HL-60 (cell line): ENCODE measurements around the gene SLC25A51.

Experiments used
- DNase-seq, 2 experiments: peaks; one replicate each; pipeline ENCODE4 v3.0.0-alpha.2; 2010 to 2020; ENCODE audit warnings: low read depth in 1 of 2, low spot score in 1 of 2
- H3K27ac ChIP-seq: fragments of 250-450 bp; sonication (Bioruptor Pico); replicated peaks from 2 replicates; pipeline ENCODE4 v1.5.1; 2020; ENCODE audit warnings: mild to moderate bottlenecking, moderate library complexity
- H3K27me3 ChIP-seq: fragments of 250-450 bp; sonication (Bioruptor Pico); 2 replicates; pipeline ENCODE4 v1.5.1; 2021; ENCODE audit warnings: mild to moderate bottlenecking, moderate library complexity; ENCODE audit not compliant: insufficient read depth, poor library complexity, severe bottlenecking
- H3K4me3 ChIP-seq: replicated peaks from 2 replicates; pipeline ENCODE4 v1.5.1; 2011; ENCODE audit warnings: mild to moderate bottlenecking, control low read depth, low read length; ENCODE audit not compliant: insufficient read depth
- GABPA ChIP-seq: IDR thresholded peaks from 2 replicates; pipeline ENCODE4 v1.6.1; 2012; ENCODE audit warnings: low read depth
- POLR2AphosphoS5 ChIP-seq: IDR thresholded peaks from 2 replicates; pipeline ENCODE4 v1.6.1; 2012; ENCODE audit warnings: low read depth
- SPI1 ChIP-seq: IDR thresholded peaks from 2 replicates; pipeline ENCODE4 v1.6.1; 2012; ENCODE audit warnings: low read depth, mild to moderate bottlenecking, borderline replicate concordance
- TF ChIP-seq, protein P1 (sequence below): IDR thresholded peaks from 2 replicates; pipeline ENCODE4 v1.6.1; 2012; ENCODE audit warnings: low read depth; ENCODE audit not compliant: insufficient replicate concordance
- TF ChIP-seq, protein P2 (sequence below): IDR thresholded peaks from one replicate; pipeline ENCODE4 v1.5.1; 2011; ENCODE audit warnings: low read length, control low read depth, inconsistent platforms; ENCODE audit not compliant: insufficient read depth

Gene SLC25A51

DNA sequence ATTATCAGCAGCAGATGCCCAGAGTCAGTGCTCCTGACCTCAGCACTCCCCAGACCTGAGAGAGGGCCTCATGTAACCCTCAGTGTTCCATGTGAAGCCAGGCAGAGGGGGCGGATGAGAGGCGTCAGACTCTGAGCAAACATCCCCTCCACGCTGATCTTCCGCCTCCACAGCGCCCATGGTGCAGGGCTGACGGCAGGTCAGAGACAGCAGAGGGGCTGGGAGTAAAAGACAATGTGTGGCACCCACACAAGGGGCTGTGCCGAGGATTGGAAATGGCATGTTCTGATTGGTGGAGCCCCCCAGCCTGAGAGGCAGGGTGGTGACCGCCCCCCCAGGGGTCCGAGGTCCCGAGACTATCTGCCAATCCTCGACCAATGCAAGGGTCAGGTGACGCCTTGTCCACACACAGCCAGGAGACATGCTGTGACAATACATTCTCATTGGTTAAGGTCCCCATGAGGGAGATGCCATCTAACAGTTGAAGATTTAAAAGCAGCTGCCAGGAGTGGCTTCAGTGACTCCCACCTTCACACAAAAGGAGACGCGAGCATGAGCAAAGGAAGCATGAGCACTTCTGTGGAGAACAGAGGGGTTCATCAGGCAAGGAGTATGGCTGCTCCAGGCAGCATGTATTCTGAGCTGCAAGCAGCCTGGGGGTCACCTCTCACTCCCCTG is 19.3 kb upstream of the SLC25A51 start:
- TF ChIP-seq SPI1 (no peak), POLR2AphosphoS5 (no peak), GABPA (no peak)
- TF ChIP-seq, protein P1, sequence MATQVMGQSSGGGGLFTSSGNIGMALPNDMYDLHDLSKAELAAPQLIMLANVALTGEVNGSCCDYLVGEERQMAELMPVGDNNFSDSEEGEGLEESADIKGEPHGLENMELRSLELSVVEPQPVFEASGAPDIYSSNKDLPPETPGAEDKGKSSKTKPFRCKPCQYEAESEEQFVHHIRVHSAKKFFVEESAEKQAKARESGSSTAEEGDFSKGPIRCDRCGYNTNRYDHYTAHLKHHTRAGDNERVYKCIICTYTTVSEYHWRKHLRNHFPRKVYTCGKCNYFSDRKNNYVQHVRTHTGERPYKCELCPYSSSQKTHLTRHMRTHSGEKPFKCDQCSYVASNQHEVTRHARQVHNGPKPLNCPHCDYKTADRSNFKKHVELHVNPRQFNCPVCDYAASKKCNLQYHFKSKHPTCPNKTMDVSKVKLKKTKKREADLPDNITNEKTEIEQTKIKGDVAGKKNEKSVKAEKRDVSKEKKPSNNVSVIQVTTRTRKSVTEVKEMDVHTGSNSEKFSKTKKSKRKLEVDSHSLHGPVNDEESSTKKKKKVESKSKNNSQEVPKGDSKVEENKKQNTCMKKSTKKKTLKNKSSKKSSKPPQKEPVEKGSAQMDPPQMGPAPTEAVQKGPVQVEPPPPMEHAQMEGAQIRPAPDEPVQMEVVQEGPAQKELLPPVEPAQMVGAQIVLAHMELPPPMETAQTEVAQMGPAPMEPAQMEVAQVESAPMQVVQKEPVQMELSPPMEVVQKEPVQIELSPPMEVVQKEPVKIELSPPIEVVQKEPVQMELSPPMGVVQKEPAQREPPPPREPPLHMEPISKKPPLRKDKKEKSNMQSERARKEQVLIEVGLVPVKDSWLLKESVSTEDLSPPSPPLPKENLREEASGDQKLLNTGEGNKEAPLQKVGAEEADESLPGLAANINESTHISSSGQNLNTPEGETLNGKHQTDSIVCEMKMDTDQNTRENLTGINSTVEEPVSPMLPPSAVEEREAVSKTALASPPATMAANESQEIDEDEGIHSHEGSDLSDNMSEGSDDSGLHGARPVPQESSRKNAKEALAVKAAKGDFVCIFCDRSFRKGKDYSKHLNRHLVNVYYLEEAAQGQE: no peak
- TF ChIP-seq, protein P2, sequence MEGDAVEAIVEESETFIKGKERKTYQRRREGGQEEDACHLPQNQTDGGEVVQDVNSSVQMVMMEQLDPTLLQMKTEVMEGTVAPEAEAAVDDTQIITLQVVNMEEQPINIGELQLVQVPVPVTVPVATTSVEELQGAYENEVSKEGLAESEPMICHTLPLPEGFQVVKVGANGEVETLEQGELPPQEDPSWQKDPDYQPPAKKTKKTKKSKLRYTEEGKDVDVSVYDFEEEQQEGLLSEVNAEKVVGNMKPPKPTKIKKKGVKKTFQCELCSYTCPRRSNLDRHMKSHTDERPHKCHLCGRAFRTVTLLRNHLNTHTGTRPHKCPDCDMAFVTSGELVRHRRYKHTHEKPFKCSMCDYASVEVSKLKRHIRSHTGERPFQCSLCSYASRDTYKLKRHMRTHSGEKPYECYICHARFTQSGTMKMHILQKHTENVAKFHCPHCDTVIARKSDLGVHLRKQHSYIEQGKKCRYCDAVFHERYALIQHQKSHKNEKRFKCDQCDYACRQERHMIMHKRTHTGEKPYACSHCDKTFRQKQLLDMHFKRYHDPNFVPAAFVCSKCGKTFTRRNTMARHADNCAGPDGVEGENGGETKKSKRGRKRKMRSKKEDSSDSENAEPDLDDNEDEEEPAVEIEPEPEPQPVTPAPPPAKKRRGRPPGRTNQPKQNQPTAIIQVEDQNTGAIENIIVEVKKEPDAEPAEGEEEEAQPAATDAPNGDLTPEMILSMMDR: no peak
- DNase-seq: no peak
- no peaks in the 10 kb centered on the region for H3K27me3 ChIP-seq
- no peak overlapping the region for H3K27ac ChIP-seq
- no peak overlapping the region for H3K4me3 ChIP-seq

DNA sequence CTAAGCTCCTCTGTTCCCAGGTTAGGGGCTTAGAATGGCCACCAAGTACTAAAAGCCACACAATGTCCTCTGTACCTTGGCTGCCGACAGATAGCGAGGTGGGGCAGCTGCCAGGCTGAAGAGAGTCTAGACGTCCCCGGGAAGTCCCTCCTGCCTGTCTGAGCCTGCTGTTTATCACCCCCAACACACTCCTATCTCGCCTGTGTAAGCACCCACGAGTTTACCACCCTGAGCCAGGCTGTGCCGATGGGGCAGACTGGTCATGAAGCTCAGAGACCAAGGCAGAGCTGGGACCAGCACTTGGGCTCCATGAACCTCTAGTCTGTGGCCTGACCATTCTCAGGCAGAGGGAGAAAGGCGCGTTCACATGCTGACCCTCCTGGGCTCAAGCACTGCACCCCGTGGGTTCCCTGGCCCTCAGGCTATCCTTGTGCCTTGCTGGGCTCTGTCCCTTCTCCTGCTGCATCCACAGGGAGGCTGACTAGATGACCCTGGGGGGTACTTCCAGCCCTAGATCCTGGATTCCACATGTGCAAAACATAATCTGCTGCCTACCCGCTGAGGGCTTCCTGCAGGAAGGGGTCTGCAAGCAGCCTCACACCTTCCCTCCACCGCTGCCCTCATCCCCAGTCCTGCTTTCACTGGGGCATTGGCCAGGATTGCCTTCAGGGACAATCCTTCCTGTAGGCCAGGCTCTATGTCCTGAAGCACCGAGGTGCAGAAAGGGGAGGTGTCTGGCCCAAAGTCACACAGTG is 18.6 kb upstream of the SLC25A51 start:
- Histone ChIP-seq H3K4me3 (no peak overlapping the region), H3K27me3 (no peaks in the 10 kb centered on the region), H3K27ac (no peak overlapping the region)
- no peak for DNase-seq
- TF ChIP-seq, protein P1: no peak
- TF ChIP-seq SPI1 (no peak), GABPA (no peak), POLR2AphosphoS5 (no peak)
- TF ChIP-seq, protein P2: no peak

DNA sequence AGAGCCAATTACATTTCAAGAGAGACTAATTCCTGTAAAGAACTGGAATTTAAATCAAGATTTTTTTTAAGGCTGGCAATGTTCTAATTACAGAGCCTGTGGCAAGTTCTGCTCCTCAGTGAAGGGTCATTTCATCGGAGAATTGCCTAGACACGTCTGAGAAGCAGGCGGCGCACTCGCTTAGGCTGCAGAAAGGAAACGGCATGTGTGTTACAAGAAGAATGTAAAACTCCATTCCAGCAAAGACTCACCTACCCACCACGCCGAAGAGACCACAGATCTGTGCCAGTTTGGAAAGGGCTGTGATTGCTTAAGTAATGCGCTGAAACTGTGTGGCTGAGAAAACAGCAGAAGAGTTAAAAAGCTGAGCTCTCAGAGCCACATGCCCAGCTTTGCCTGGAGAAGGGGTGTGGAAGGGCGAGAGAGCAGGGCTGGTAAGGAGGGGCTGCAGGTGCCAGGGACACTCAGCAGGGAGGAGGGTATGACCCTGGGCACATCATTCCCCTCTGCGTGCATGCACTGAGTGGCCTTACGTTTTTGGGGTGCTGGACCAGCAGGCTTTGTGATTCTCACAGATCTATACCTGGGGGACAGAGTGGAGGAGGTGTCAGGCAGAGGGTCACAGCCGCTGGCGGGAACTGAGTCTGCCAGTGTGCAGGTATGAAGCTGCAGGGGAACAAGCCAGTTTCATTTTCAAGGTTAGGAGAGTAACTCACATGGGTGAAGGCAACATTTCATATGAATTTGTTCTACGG is 17.8 kb upstream of the SLC25A51 start:
- TF ChIP-seq, protein P2: no peak
- TF ChIP-seq POLR2AphosphoS5: no peak
- TF ChIP-seq, protein P1: no peak
- no peak for TF ChIP-seq GABPA
- TF ChIP-seq SPI1: no peak
- no peak overlapping the region for H3K27ac ChIP-seq
- DNase-seq: no peak
- H3K4me3 ChIP-seq: no peak overlapping the region
- H3K27me3 ChIP-seq: no peaks in the 10 kb centered on the region
